Small intestine (tissue), 7 donors: ENCODE measurements around the gene IMPDH1. TPM values are rescaled to one million over a fixed set of nuclear protein-coding genes. Genes with fewer than 3 reads are reported as not detected.

Source experiments
- DNase-seq, 2 donors: peaks; one replicate each; pipeline versions ENCODE4 v3.0.0 to v3.0.0-alpha.2; 2013
- FAIRE-seq: peaks from 2 replicates; lab custom pipeline; 2012; peaks lifted over from hg19 to GRCh38; lab: Jason Lieb, UNC
- H3K27ac ChIP-seq, 3 donors: one replicate each; pipeline ENCODE4 v1.5.1; 2013; ENCODE audit warnings: low read length in 2 of 3, mild to moderate bottlenecking in 2 of 3, control low read depth in 1 of 3, inconsistent platforms in 1 of 3, low read depth in 1 of 3, moderate library complexity in 1 of 3
- H3K27me3 ChIP-seq, 3 donors: one replicate each; pipeline ENCODE4 v1.6.1; 2013; ENCODE audit warnings: low read length in 3 of 3, inconsistent platforms in 1 of 3; ENCODE audit not compliant: control insufficient read depth in 3 of 3, insufficient read depth in 3 of 3
- H3K36me3 ChIP-seq, 3 donors: one replicate each; pipeline ENCODE4 v1.6.1; 2013; ENCODE audit warnings: low read length in 3 of 3, inconsistent platforms in 1 of 3, low read depth in 1 of 3, mild to moderate bottlenecking in 1 of 3, moderate library complexity in 1 of 3; ENCODE audit not compliant: control insufficient read depth in 3 of 3, insufficient read depth in 2 of 3
- H3K4me1 ChIP-seq, 3 donors: one replicate each; pipeline ENCODE4 v1.6.1; 2013; ENCODE audit warnings: low read length in 2 of 3, inconsistent platforms in 1 of 3, low read depth in 1 of 3, mild to moderate bottlenecking in 1 of 3, moderate library complexity in 1 of 3; ENCODE audit not compliant: control insufficient read depth in 3 of 3, insufficient read depth in 2 of 3
- H3K4me3 ChIP-seq, 3 donors: one replicate each; pipeline ENCODE4 v1.5.1; 2013; ENCODE audit warnings: low read length in 3 of 3, control low read depth in 1 of 3, inconsistent platforms in 1 of 3, low read depth in 1 of 3, mild to moderate bottlenecking in 1 of 3, moderate library complexity in 1 of 3
- H3K9me3 ChIP-seq, 2 donors: one replicate each; pipeline ENCODE4 v1.6.1; 2013; ENCODE audit warnings: low read depth in 1 of 2, low read length in 1 of 2; ENCODE audit not compliant: control insufficient read depth in 2 of 2, insufficient read depth in 1 of 2
- WGBS, 3 donors: extraction: QIAGEN DNeasy Blood & Tissue Kit; methylation state at CpG; one replicate each; pipeline ENCODE4 v1.1.7; 2013; 5-methylcytosine and 5-hydroxymethylcytosine counted together
- polyA plus RNA-seq, 4 donors: library from polyadenylated mRNA; stranded (reverse) in 3 of 4; unstranded in 1 of 4; fragments of 200-250 nt in 3 of 4; fragments of 120-200 nt in 1 of 4; gene quantifications; one replicate each; pipeline versions ENCODE4 v1.2.1 to v1.2.3, GENCODE V29; 2013
- donor health status: healthy with polysubstance abuse.
- donor health status: control.
- donor health status: control.
- donor health status: Bipolar disorder and iron deficiency.
- donor health status: healthy.

Gene IMPDH1
- polyA plus RNA-seq, 4 donors, result 4.5 to 19.0 (median 10.9) TPM

DNA sequence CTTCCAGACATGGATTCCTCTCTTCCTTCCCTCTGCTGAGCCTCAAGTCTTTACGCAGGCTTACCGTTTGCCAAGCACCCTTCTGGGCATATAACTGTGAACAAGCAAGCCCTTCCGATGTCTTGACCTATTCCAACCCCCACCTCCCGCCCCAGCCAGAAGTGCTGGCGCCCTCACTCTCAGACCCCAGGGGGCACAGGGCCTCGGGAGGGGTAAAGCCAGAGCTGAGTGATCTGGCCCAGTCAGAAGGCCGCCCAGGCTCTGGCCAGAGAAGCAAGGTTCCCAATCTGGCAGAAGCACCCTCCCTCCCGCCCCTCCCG is 49.5 kb downstream of the IMPDH1 start:
- peaks cover 9 to 69% (median 13%) of the 10 kb centered on the region in 3 donors for H3K27me3 ChIP-seq
- peak overlapping the region in 1 of 3 donors; percentile 26 for H3K4me3 ChIP-seq
- no peak for DNase-seq
- no peak for FAIRE-seq
- no peak overlapping the region for H3K27ac ChIP-seq
- H3K9me3 ChIP-seq, result no peaks in the 10 kb centered on the region
- H3K4me1 ChIP-seq, result peaks cover 0 to 6% (median 0%) of the 10 kb centered on the region in 3 donors
- H3K36me3 ChIP-seq, result no peaks in the 10 kb centered on the region
- WGBS, 3 donors, result 28 to 34% (median 33%) methylated on average over 9 of the region's 9 CpGs

DNA sequence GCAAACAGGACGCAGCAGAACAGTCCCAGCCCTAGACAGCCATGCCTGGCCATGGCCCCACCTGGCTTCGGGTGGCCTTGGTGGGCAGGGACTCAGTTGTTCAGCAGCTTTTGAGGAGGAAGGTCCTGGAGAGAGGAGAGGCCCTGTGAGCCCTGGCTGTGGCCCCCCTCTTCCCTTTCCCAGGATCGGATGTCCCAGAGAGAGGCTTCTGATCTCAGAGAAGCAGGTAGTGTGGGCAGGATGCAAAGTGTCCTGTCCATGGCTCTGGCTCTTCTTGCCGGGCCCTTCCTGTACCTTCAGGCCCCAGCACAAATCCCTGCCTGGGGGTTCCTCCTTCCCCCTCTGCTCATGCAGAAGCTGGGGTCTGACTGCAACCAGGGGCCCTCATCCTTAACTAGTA is 49.8 kb downstream of the IMPDH1 start:
- no peak overlapping the region for H3K27ac ChIP-seq
- WGBS, 3 donors, result 69 to 78% (median 74%) methylated on average over 4 of the region's 4 CpGs
- no peak for DNase-seq
- H3K4me1 ChIP-seq, result peaks cover 0 to 6% (median 0%) of the 10 kb centered on the region in 3 donors
- FAIRE-seq, result no peak
- H3K9me3 ChIP-seq, result no peaks in the 10 kb centered on the region
- no peaks in the 10 kb centered on the region for H3K36me3 ChIP-seq
- peaks cover 9 to 66% (median 13%) of the 10 kb centered on the region in 3 donors for H3K27me3 ChIP-seq
- H3K4me3 ChIP-seq, result no peak overlapping the region

DNA sequence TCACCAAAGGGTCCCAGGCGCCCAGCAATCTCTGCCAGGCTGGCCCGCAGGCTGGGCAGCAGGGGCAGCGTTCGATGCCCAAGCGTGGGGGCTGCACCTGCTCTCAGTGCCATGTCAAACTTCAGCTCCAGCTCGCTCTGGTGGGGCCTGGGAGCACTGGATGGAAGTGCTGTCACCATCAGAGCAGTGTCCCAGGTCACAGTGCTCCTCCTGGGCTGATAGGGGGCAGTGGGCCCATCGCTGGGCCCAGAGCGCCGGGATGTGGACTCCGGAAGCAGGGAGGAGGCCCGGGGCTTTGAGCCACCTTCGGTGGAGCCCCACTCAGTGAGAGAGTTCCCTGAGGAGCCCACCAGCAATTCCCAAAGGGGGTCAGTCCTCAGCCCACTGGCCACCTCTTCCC is 50.4 kb downstream of the IMPDH1 start:
- FAIRE-seq (no peak), DNase-seq (no peak)
- Histone ChIP-seq H3K9me3 (no peaks in the 10 kb centered on the region), H3K4me1 (peaks cover 0 to 6% (median 0%) of the 10 kb centered on the region in 3 donors), H3K27ac (no peak overlapping the region), H3K4me3 (no peak overlapping the region), H3K27me3 (peaks cover 9 to 63% (median 11%) of the 10 kb centered on the region in 3 donors), H3K36me3 (no peaks in the 10 kb centered on the region)
- 94 to 96% (median 95%) methylated on average over 12 of the region's 12 CpGs for WGBS, 3 donors

DNA sequence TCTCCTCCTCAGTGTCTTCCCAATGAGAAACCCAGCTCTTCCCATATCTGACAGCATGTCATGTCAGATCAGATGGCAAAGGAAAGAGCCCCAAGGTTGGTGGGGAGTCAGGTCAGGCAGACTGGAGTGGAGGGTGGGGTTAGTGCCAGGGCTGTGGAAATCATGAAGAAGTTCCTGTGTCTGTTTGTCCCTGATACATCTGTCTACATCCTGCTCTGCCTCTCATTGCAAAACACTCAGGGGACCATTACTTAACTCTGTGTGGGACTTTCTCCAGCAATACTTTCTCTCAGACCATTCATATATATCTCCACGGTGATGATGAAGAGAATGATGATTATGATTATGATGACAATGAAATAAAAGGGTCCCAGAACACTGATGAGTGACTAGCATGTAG is 51.5 kb downstream of the IMPDH1 start:
- Histone ChIP-seq H3K36me3 (no peaks in the 10 kb centered on the region), H3K4me3 (no peak overlapping the region), H3K4me1 (peaks cover 0 to 6% (median 0%) of the 10 kb centered on the region in 3 donors), H3K27me3 (peaks cover 9 to 62% (median 10%) of the 10 kb centered on the region in 3 donors), H3K27ac (no peak overlapping the region), H3K9me3 (no peaks in the 10 kb centered on the region)
- no peak for FAIRE-seq
- 63 to 75% (median 74%) methylated on average over 1 of the region's 1 CpG for WGBS, 3 donors
- no peak for DNase-seq

DNA sequence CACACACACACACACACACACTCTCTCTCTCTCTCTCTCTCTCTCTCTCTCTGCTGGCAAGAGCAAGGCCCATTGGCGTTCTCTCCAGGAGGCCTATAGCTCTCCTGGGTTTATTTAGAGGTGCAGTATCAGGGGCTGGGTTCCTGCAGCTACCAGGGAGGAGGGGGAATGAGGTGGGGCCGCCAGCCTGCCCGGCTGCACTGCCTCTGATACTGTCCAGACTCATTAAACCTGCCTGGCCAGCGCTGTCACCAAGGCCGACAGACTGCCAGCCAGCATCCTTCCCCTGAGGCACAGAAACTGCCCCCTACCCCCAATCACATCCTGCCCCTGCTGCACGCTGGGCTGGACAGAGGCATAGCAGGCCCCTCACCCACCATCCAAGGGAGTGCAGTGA is 52.6 kb downstream of the IMPDH1 start:
- no peak overlapping the region for H3K4me3 ChIP-seq
- FAIRE-seq, result no peak
- 76 to 78% (median 77%) methylated on average over 6 of the region's 6 CpGs for WGBS, 3 donors
- H3K27me3 ChIP-seq, result peaks cover 11 to 64% (median 18%) of the 10 kb centered on the region in 3 donors
- H3K4me1 ChIP-seq, result peaks cover 0 to 6% (median 0%) of the 10 kb centered on the region in 3 donors
- no peaks in the 10 kb centered on the region for H3K36me3 ChIP-seq
- no peak for DNase-seq
- no peaks in the 10 kb centered on the region for H3K9me3 ChIP-seq
- H3K27ac ChIP-seq, result no peak overlapping the region

DNA sequence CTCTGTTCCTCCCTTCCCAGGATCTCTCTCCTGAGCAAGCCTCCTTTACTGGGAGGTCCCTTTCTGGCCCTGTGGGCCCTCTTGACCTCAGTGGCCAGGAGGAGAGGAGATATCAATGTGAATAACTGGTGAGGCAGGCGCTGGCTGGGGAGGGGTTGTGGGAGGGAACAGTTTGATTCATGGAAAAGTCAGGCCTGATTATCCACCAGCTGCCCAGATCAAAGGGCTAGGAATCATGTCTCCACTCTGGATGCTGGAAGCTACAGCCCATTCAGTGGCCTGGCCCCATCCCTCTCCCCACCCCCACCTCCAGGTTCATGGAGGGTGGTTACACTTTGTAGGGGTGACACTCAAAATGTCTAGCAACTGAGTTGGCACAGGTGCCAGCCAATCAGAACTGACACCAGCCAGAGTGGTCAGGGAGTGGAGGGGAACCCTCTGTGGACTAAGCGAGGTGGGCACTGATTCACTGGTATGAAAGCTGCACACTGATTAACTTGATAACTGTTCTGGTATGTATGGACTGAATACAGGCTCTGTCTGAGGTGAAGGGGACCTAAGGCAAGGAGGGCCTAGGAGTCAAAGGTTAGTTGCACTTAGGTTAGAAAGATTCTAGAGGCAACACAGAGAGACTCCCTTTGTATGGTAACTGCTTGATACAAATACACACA is 53.1 kb downstream of the IMPDH1 start:
- peaks cover 0 to 2% (median 0%) of the 10 kb centered on the region in 3 donors for H3K4me1 ChIP-seq
- no peaks in the 10 kb centered on the region for H3K36me3 ChIP-seq
- peaks cover 11 to 61% (median 18%) of the 10 kb centered on the region in 3 donors for H3K27me3 ChIP-seq
- H3K9me3 ChIP-seq, result no peaks in the 10 kb centered on the region
- no peak overlapping the region for H3K27ac ChIP-seq
- FAIRE-seq, result no peak
- DNase-seq, result no peak
- no peak overlapping the region for H3K4me3 ChIP-seq
- WGBS, 3 donors, result 65 to 81% (median 70%) methylated on average over 2 of the region's 2 CpGs

DNA sequence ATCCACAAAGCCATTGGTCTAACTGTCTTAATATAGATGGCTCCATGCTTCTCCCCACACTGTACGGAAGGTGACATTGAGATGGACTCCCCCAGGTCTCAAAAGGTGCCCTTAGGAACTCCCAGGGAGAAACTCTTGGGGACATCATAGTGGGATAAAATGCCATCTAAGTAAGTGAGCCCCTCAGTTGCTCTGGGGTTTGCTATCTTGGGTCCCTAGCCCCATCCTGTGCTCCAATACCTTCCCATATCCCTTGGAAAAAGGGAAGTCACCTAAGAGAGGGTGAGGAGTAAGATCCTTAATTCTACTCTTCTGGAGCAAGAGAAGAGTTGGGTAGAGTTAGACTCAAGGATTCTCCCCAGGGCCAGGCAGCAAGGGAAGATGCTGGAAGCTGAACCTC is 56.2 kb downstream of the IMPDH1 start:
- 92 to 100% (median 96%) methylated on average over 1 of the region's 1 CpG for WGBS, 3 donors
- no peaks in the 10 kb centered on the region for H3K36me3 ChIP-seq
- H3K4me1 ChIP-seq, result no peaks in the 10 kb centered on the region
- no peak overlapping the region for H3K4me3 ChIP-seq
- H3K9me3 ChIP-seq, result no peaks in the 10 kb centered on the region
- FAIRE-seq, result no peak
- H3K27me3 ChIP-seq, result peaks cover 2 to 70% (median 11%) of the 10 kb centered on the region in 3 donors
- H3K27ac ChIP-seq, result no peak overlapping the region
- DNase-seq, result no peak

DNA sequence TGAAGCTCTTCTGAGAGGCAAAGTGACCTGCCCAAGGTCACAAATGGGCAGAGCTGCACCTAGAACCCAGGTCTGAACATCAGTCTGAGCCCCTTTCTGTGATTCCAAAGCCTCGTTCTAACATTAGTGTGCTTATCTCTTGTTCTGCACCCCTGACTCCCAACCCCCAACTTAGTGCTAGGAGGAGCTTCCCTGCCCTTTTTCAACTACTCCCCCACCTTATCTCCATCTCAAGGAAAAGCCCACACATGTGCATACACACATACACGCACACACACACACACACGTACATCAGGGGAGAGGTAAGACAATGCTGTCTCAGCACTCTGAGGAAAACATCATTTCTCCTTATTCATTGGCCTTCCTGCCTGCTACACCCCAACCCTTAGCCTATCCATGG is 56.6 kb downstream of the IMPDH1 start:
- 63 to 79% (median 70%) methylated on average over 3 of the region's 3 CpGs for WGBS, 3 donors
- Histone ChIP-seq H3K27ac (no peak overlapping the region), H3K4me3 (no peak overlapping the region), H3K27me3 (peaks cover 2 to 72% (median 11%) of the 10 kb centered on the region in 3 donors), H3K9me3 (no peaks in the 10 kb centered on the region), H3K36me3 (no peaks in the 10 kb centered on the region), H3K4me1 (no peaks in the 10 kb centered on the region)
- DNase-seq, result no peak
- no peak for FAIRE-seq

DNA sequence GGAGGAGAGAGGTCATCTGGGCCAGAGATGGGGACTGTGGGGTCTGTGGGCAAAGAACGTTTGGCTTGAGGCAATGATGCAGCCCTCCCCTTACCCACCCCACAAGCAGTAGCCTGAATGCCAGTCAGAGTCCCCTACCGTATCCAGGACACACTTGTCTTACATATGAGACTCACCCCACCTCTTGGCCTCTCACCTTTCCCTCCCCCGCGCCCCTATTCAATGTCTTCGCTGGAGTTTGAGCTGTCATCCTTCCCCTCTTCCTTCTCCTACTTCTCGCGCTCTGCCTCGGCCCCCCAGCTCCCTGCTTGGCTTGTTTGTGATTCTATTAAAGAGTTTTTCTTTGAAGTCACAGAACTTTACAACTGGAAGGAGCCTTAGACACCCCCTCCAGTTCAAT is 57.1 kb downstream of the IMPDH1 start:
- Histone ChIP-seq H3K9me3 (no peaks in the 10 kb centered on the region), H3K27me3 (peaks cover 2 to 70% (median 11%) of the 10 kb centered on the region in 3 donors), H3K36me3 (no peaks in the 10 kb centered on the region), H3K4me1 (no peaks in the 10 kb centered on the region), H3K4me3 (no peak overlapping the region), H3K27ac (no peak overlapping the region)
- FAIRE-seq, result no peak
- 55 to 72% (median 63%) methylated on average over 7 to 8 of the region's 8 CpGs for WGBS, 3 donors
- DNase-seq, result no peak
